T-helper 9 cell (primary cell): ENCODE results near the gene NALCN.
"Not testable (repeated sequence)": the region's sequence is repeated elsewhere in the genome, so short reads cannot be mapped to it uniquely, and the experiment has no call there.

ENCODE experiments used
- DNase-seq: peaks from one replicate; pipeline ENCODE4 v3.0.0-alpha.2; 2020

The NALCN gene

GRCh38 chr13:101331731-101332130 lies 84.6 kb downstream of the NALCN start:
- no peak for DNase-seq

GRCh38 chr13:101327871-101328270 lies 88.4 kb downstream of the NALCN start:
- DNase-seq, result no peak

- no peak for DNase-seq
Observed at GRCh38 chr13:101326710-101327109, 89.6 kb downstream of the NALCN start.

GRCh38 chr13:101325423-101325822 lies 90.9 kb downstream of the NALCN start:
- no peak for DNase-seq

- DNase-seq, result no peak
Observed at GRCh38 chr13:101323601-101324000, 92.7 kb downstream of the NALCN start.

GRCh38 chr13:101317986-101318523 lies 98.3 kb downstream of the NALCN start:
- no peak for DNase-seq

- DNase-seq, result not testable (repeated sequence)
Observed at GRCh38 chr13:101313479-101313878, 102.8 kb downstream of the NALCN start.

GRCh38 chr13:101309014-101309619 lies 107.2 kb downstream of the NALCN start:
- no peak for DNase-seq

- DNase-seq, result no peak
Observed at GRCh38 chr13:101308247-101309013, 107.9 kb downstream of the NALCN start.

GRCh38 chr13:101307181-101307701 lies 109.1 kb downstream of the NALCN start:
- DNase-seq, result no peak

- no peak for DNase-seq
Observed at GRCh38 chr13:101306773-101307172, 109.5 kb downstream of the NALCN start.

- no peak for DNase-seq
Observed at GRCh38 chr13:101305981-101306411, 110.3 kb downstream of the NALCN start.

GRCh38 chr13:101303521-101303920 lies 112.8 kb downstream of the NALCN start:
- no peak for DNase-seq

- DNase-seq, result no peak
Observed at GRCh38 chr13:101301053-101301452, 115.3 kb downstream of the NALCN start.

- no peak for DNase-seq
Observed at GRCh38 chr13:101300531-101300930, 115.8 kb downstream of the NALCN start.

- no peak for DNase-seq
Observed at GRCh38 chr13:101298517-101298916, 117.8 kb downstream of the NALCN start.

GRCh38 chr13:101297794-101298193 lies 118.5 kb downstream of the NALCN start:
- DNase-seq, result no peak

GRCh38 chr13:101292711-101293110 lies 123.6 kb downstream of the NALCN start:
- DNase-seq, result no peak

GRCh38 chr13:101291646-101292515 lies 124.4 kb downstream of the NALCN start:
- DNase-seq, result no peak

GRCh38 chr13:101291206-101291605 lies 125.1 kb downstream of the NALCN start:
- DNase-seq, result no peak

GRCh38 chr13:101289764-101290163 lies 126.5 kb downstream of the NALCN start:
- DNase-seq, result no peak

- DNase-seq, result no peak
Observed at GRCh38 chr13:101283782-101284181, 132.5 kb downstream of the NALCN start.

- no peak for DNase-seq
Observed at GRCh38 chr13:101272886-101273285, 143.4 kb downstream of the NALCN start.
